KMS-11 (cell line): ENCODE results near the gene GRIA4.

Experiments
- H2AFZ ChIP-seq: fragments of 200-600 bp; sonication (generic); 2 replicates; pipeline ENCODE4 v1.6.1; 2016; ENCODE audit warnings: antibody characterized with exemption, mixed run types, low read depth
- H3K27ac ChIP-seq: fragments of 200-600 bp; sonication (generic); 2 replicates; pipeline ENCODE4 v1.6.1; 2016; ENCODE audit warnings: mild to moderate bottlenecking, mixed run types
- H3K27me3 ChIP-seq: fragments of 200-600 bp; sonication (generic); 2 replicates; pipeline ENCODE4 v1.6.1; 2017; ENCODE audit warnings: mild to moderate bottlenecking, low read depth, mixed run types, moderate library complexity; ENCODE audit not compliant: insufficient read depth
- H3K36me3 ChIP-seq: fragments of 200-600 bp; sonication (generic); 2 replicates; pipeline ENCODE4 v1.6.1; 2017; ENCODE audit warnings: mild to moderate bottlenecking, mixed run types; ENCODE audit not compliant: insufficient read depth
- H3K4me1 ChIP-seq: fragments of 200-600 bp; sonication (generic); 2 replicates; pipeline ENCODE4 v1.6.1; 2016; ENCODE audit warnings: mild to moderate bottlenecking, low read depth, mixed run types; ENCODE audit not compliant: poor library complexity, severe bottlenecking
- H3K4me2 ChIP-seq: fragments of 200-600 bp; sonication (generic); 2 replicates; pipeline ENCODE4 v1.7.0; 2016; ENCODE audit warnings: mild to moderate bottlenecking, mixed run types
- H3K4me3 ChIP-seq: fragments of 200-600 bp; sonication (generic); IDR thresholded peaks from 2 replicates; pipeline ENCODE4 v1.6.1; 2017; ENCODE audit warnings: low read depth, low read length, mixed read lengths; ENCODE audit not compliant: insufficient read depth
- H3K79me2 ChIP-seq: fragments of 200-600 bp; sonication (generic); 2 replicates; pipeline ENCODE4 v1.6.1; 2016; ENCODE audit warnings: low read depth, mixed run types; ENCODE audit not compliant: insufficient read depth
- H3K9ac ChIP-seq: fragments of 200-600 bp; sonication (generic); 2 replicates; pipeline ENCODE4 v1.6.1; 2016; ENCODE audit warnings: mild to moderate bottlenecking, mixed run types
- H4K20me1 ChIP-seq: fragments of 200-600 bp; sonication (generic); 2 replicates; pipeline ENCODE4 v1.6.1; 2016; ENCODE audit warnings: mild to moderate bottlenecking, mixed run types; ENCODE audit not compliant: insufficient read depth
- CTCF ChIP-seq: fragments of 200-600 bp; sonication (generic); conservative IDR thresholded peaks from 2 replicates; pipeline ENCODE4 v1.6.1; 2017; ENCODE audit warnings: low read depth, mild to moderate bottlenecking, antibody characterized with exemption, low read length, moderate library complexity, mixed read lengths

Gene GRIA4

DNA sequence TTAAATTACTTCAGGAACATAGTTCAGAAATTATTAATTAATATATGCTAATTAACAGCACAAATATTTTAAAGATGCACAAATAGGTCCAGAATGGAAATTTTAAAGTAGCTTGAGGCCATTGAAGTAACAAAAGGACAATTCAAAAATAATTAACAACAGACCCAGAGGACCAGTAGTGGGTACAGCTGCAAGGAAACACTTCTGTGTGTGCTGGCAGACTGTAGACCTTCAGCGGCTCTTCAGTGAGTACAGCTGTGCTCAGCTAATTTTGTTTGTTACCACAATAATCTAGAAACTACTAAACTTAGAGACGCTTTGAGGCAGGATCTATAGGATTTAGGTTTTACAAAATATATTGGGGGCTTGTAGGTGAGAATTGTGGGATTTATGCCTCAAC is 103.8 kb downstream of the GRIA4 start:
- H2AFZ ChIP-seq = no peak overlapping the region
- TF ChIP-seq CTCF = no peak
- H3K79me2 ChIP-seq = no peaks in the 10 kb centered on the region
- no peaks in the 10 kb centered on the region for H3K36me3 ChIP-seq
- no peaks in the 10 kb centered on the region for H3K4me1 ChIP-seq
- H3K4me3 ChIP-seq = no peak overlapping the region
- no peak overlapping the region for H3K9ac ChIP-seq
- H3K27ac ChIP-seq = no peak overlapping the region
- no peaks in the 10 kb centered on the region for H4K20me1 ChIP-seq
- H3K4me2 ChIP-seq = no peak overlapping the region
- no peaks in the 10 kb centered on the region for H3K27me3 ChIP-seq

GRCh38 chr11:105718641-105719040 is 108.8 kb downstream of the GRIA4 start:
- no peak overlapping the region for H3K27ac ChIP-seq
- H3K4me2 ChIP-seq = no peak overlapping the region
- H3K9ac ChIP-seq = no peak overlapping the region
- no peaks in the 10 kb centered on the region for H3K27me3 ChIP-seq
- H3K4me3 ChIP-seq = no peak overlapping the region
- no peak for TF ChIP-seq CTCF
- no peaks in the 10 kb centered on the region for H4K20me1 ChIP-seq
- H3K79me2 ChIP-seq = no peaks in the 10 kb centered on the region
- no peak overlapping the region for H2AFZ ChIP-seq
- no peaks in the 10 kb centered on the region for H3K4me1 ChIP-seq
- no peaks in the 10 kb centered on the region for H3K36me3 ChIP-seq

DNA sequence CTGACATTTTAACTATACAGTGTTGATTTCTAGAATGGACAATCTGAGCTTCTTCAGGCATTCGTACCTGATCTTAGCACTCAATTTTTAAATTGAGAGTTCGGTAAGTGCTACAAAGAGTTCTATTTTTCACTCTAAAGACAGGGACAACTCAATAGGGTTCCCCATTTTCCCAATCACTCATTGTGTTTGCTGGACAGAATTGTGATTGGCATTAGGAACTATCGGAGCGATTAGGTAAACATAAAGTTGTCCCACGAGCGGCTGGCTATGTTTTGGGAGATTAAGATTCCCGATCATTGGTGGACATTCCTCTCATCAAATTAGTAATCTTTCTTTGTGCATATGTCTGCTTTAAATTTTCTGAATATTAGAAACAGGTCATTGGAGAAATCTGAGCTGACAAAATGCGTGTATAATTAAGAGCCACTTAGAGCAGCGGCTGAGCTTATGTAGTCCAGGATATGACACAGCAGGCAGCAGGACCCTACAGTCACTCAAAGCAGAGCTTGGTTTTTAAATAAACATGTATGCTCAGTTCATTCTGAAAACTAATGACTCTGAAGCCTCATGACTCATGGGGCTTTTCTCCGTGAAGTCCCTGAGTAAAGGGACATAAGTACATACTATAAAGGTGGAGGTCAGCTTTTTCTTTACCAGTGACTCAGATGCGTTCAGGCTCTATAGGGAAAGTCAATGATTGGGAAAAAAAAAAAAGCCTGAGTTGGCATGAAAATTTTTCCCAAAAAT is 109.4 kb downstream of the GRIA4 start:
- TF ChIP-seq CTCF = no peak
- Histone ChIP-seq H3K4me2 (no peak overlapping the region), H3K4me1 (no peaks in the 10 kb centered on the region), H3K27me3 (no peaks in the 10 kb centered on the region), H4K20me1 (no peaks in the 10 kb centered on the region), H3K4me3 (no peak overlapping the region), H3K36me3 (no peaks in the 10 kb centered on the region), H3K79me2 (no peaks in the 10 kb centered on the region), H2AFZ (no peak overlapping the region), H3K9ac (no peak overlapping the region), H3K27ac (no peak overlapping the region)

GRCh38 chr11:105720096-105720495 is 110.2 kb downstream of the GRIA4 start:
- H3K27me3 ChIP-seq = no peaks in the 10 kb centered on the region
- no peak overlapping the region for H3K4me2 ChIP-seq
- H3K27ac ChIP-seq = no peak overlapping the region
- H3K9ac ChIP-seq = no peak overlapping the region
- TF ChIP-seq CTCF = no peak
- H3K36me3 ChIP-seq = no peaks in the 10 kb centered on the region
- no peaks in the 10 kb centered on the region for H3K4me1 ChIP-seq
- no peaks in the 10 kb centered on the region for H3K79me2 ChIP-seq
- no peaks in the 10 kb centered on the region for H4K20me1 ChIP-seq
- no peak overlapping the region for H2AFZ ChIP-seq
- no peak overlapping the region for H3K4me3 ChIP-seq
